Kidney capillary endothelial cell (primary cell): Measurements from ENCODE around the gene MUC4.
A peak's percentile ranks its signal among the peaks of the same experiment; 100 is the strongest.
"Not testable (repeated sequence)": the region's sequence is repeated elsewhere in the genome, so short reads cannot be mapped to it uniquely, and the experiment has no call there.

ENCODE experiments used
- DNase-seq: peaks from one replicate; pipeline ENCODE4 v3.0.0-alpha.2; 2018; ENCODE audit warnings: low spot score

The MUC4 gene

GRCh38 chr3:195761123-195761566 lies 50.6 kb downstream of the MUC4 start:
- DNase-seq = no peak

- DNase-seq = no peak
Observed at GRCh38 chr3:195760345-195761122, 51.2 kb downstream of the MUC4 start.

- no peak for DNase-seq
Observed at GRCh38 chr3:195758721-195759353, 52.9 kb downstream of the MUC4 start.

- no peak for DNase-seq
Observed at GRCh38 chr3:195757827-195758226, 53.9 kb downstream of the MUC4 start.

- peak; percentile 25 for DNase-seq
Observed at GRCh38 chr3:195757438-195757770, 54.3 kb downstream of the MUC4 start.

- DNase-seq = no peak
Observed at GRCh38 chr3:195755791-195756676, 55.7 kb downstream of the MUC4 start.

GRCh38 chr3:195755391-195755790 lies 56.3 kb downstream of the MUC4 start:
- DNase-seq = no peak

GRCh38 chr3:195754906-195755305 lies 56.8 kb downstream of the MUC4 start:
- no peak for DNase-seq

GRCh38 chr3:195754141-195754540 lies 57.6 kb downstream of the MUC4 start:
- DNase-seq = no peak

GRCh38 chr3:195753581-195753980 lies 58.1 kb downstream of the MUC4 start:
- no peak for DNase-seq

- DNase-seq = no peak
Observed at GRCh38 chr3:195752546-195753331, 59.0 kb downstream of the MUC4 start.

GRCh38 chr3:195752066-195752465 lies 59.7 kb downstream of the MUC4 start:
- no peak for DNase-seq

- DNase-seq = no peak
Observed at GRCh38 chr3:195751560-195751959, 60.2 kb downstream of the MUC4 start.

- DNase-seq = no peak
Observed at GRCh38 chr3:195750797-195751520, 60.8 kb downstream of the MUC4 start.

- not testable (repeated sequence) for DNase-seq
Observed at GRCh38 chr3:195749101-195749500, 62.6 kb downstream of the MUC4 start.

GRCh38 chr3:195748661-195749060 lies 63.1 kb downstream of the MUC4 start:
- DNase-seq = no peak

GRCh38 chr3:195746751-195747150 lies 65.0 kb downstream of the MUC4 start:
- DNase-seq = no peak

- DNase-seq = no peak
Observed at GRCh38 chr3:195746346-195746745, 65.4 kb downstream of the MUC4 start.

- DNase-seq = no peak
Observed at GRCh38 chr3:195744437-195744836, 67.3 kb downstream of the MUC4 start.

- no peak for DNase-seq
Observed at GRCh38 chr3:195739561-195740111, 72.1 kb downstream of the MUC4 start.
